Measurements from ENCODE around the gene POLRMT. TPM values are rescaled to one million over a fixed set of nuclear protein-coding genes. Genes with fewer than 3 reads are reported as not detected.
A peak's percentile ranks its signal among the peaks of the same experiment; 100 is the strongest.
"Not testable (repeated sequence)": the region's sequence is repeated elsewhere in the genome, so short reads cannot be mapped to it uniquely, and the experiment has no call there.

POLRMT gene
- total RNA-seq, 1 donor = 50.9 TPM

DNA sequence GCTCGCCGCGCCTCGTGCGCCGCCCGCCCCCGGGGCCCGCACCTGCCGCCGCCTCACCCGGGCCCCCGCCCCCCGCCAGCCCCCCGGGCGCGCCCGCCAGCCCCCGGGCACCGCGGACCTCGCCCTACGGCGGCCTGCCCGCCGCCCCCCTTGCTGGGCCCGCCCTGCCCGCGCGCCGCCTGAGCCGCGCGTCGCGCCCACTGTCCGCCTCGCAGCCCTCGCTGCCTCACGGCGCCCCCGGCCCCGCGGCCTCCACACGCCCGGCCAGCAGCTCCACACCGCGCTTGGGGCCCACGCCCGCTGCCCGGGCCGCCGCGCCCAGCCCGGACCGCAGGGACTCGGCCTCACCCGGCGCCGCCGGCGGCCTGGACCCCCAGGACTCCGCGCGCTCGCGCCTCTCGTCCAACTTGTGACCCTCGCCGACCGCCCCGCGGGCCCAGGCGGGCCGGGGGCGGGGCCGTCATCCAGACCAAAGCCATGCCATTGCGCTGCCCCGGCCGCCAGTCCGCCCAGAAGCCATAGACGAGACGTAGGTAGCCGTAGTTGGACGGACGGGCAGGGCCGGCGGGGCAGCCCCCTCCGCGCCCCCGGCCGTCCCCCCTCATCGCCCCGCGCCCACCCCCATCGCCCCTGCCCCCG lies 17.2 kb downstream of the POLRMT start:
- no peak for DNase-seq (ENCODE audit: low read depth in 2 of 3, low spot score in 2 of 3)

DNA sequence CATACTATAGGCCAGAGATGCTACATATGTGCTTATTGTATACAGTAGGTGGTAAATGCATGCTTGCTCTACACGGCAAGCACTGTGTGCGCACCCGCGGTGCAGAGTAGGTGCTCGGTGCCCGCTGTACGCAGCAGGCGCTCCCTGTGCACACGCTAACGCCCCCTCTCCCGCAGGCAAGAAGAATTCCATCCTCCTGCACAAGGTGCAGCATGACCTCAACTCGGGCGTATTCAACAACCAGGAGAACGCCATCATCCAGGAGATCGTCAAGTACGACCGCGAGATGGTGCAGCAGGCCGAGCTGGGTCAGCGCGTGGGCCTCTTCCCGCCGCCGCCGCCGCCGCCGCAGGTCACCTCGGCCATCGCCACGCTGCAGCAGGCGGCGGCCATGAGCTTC lies 17.7 kb downstream of the POLRMT start:
- peak in 1 of 3 donors; percentile 15 for DNase-seq (ENCODE audit: low read depth in 2 of 3, low spot score in 2 of 3)

DNA sequence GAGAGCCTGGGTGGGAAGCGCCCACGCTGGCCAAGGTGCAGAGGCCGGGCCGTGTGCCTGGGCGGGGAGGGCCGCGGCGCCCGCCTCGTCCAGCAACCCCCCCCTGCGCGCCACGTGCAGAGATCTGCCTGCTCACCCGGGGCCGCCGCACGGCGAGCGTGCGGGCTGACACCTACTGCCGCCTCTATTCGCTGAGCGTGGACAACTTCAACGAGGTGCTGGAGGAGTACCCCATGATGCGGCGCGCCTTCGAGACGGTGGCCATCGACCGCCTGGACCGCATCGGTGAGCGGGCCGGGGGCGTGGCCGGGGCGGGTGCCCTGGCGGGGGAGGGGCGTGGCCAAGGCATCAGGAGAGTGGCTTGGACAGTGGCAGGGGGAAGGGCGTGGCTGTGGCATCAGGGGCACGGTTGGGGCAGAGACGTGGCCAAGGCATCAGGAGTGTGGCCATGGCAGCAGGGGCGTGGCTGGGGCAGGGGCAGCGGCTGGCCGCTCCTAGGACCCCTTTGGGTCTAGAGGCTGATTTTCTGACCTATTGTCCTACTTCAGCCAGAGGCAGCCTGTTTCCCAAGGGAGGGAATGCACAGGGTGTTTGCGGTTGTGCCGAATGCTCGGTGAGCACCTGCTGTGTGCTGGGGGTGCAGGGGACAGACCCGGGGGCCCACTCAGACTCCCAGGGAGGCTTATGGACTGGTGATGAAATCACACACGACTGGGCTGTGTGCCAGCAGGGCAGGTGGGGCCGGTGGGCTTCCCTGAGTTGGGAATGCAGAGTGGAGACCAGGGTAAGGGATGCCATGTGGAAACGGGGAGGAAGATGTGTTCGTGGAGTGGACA lies 19.4 kb downstream of the POLRMT start:
- DNase-seq (ENCODE audit: low read depth in 2 of 3, low spot score in 2 of 3) = no peak

DNA sequence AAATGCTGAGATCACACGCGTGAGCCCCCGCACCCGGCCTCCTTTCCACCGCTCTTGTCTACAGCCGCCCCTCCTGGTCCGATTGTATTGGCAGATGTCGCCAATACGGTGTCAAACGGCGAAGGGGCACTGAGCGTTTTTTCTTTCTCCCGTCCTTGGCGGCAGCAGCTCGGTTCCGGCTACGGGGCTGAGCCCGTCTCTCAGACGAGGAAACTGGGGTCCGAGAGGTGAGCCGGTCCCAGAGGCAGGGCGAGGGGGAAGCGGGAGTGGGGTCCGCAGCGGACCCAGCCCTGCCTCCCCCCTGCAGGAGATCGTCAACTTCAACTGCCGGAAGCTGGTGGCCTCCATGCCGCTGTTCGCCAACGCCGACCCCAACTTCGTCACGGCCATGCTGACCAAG lies 20.4 kb downstream of the POLRMT start:
- DNase-seq (ENCODE audit: low read depth in 2 of 3, low spot score in 2 of 3) = no peak

DNA sequence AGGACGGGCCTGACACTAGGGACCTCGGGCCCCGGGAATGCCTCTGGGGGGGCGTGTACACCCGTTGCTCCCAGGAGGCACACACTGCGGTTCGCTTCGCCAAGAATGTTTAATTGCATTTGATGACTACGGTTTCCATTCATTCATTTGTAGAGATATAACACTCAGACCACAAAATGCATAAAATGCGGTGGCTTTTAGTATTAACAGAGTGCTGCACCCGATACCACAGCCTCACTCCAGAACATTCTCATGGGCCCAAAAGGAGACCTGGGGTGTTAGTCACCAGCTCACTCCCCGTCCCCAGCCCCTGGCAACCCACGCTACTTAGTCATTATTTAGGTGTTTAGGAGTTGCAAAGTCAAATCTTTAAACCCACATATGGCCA lies 21.9 kb downstream of the POLRMT start:
- no peak for DNase-seq (ENCODE audit: low read depth in 2 of 3, low spot score in 2 of 3)

DNA sequence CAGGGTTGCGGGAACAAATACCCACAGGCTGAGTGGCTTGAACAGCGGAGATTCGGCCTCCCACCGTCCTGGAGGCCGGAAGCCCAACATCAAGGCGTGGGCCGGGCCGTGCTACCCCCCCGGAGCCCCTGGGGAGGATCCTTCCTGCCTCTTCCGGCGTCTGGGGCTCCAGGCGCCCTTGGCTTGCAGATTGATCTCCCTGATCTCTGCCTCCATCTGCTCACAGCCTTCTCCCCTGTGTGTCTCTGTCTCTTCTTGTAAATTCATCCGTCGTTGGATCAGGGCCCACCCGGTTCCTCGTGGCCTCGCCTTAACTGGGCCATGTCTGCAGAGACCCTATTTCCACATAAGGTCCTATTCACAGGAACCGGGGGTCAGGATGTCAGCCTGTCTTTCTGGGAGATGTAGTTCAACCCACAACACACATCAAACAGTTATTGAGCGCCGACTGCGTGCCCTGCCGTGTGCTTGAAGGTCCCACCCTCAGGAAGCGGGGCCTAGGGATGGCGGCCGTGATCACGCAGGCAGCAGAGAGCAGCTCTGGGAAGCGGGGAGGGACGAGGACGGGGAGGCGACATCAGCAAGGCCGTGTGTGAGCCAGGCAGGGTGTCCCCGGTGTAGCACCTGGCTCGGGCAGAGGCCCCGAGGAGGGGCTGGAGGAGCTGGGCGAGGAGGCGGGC lies 22.4 kb downstream of the POLRMT start:
- peak in 1 of 3 donors; percentile 52 for DNase-seq (ENCODE audit: low read depth in 2 of 3, low spot score in 2 of 3)

DNA sequence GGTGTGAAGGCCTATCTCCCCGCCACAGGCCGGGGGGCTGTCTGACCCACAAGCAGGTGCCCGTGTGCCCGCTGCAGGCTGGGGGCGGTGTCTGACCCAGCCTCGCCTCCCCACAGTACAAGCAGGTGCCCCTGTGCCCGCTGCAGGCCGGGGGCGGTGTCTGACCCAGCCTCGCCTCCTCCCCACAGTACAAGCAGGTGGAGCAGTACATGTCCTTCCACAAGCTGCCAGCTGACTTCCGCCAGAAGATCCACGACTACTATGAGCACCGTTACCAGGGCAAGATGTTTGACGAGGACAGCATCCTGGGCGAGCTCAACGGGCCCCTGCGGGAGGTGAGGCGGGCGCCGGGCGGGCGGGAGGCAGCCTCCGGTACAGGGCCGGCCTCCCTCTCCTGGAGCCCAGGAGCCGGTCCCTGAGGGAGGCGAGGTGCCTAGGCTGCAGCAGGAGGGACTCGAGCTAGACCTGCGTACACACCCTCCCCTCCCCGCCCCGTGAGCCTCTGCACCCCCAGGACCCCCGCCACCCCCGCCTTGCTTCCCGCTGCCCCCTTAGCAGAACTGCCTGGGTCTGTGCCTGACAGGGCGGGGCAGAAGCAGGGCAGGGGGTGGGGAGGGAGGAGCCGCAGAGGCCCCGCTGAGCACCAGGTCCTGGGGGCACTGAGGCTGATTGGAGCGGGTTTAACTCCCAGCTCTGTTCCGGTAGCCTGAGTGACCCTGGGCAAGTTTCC lies 23.1 kb downstream of the POLRMT start:
- peak in 1 of 3 donors; percentile 33 for DNase-seq (ENCODE audit: low read depth in 2 of 3, low spot score in 2 of 3)

DNA sequence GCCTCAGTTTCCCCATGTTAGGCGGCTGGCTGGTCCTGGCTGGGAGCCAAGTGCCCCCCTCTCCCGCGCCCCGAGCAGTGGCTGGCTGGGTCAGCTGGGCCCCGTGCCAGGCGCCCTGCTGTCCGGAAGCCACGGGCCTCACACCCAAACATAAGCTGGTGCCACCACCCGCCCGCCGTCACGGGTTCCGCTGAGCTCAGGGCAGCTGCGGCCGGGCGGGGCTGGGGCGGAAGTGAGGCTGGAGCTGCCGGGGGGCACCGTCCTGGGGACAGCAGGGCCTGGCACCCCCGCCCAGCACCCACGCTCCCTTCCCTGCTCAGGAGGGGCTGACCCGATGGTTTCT lies 24.4 kb downstream of the POLRMT start:
- peak in 1 of 3 donors; percentile 34 for DNase-seq (ENCODE audit: low read depth in 2 of 3, low spot score in 2 of 3)

DNA sequence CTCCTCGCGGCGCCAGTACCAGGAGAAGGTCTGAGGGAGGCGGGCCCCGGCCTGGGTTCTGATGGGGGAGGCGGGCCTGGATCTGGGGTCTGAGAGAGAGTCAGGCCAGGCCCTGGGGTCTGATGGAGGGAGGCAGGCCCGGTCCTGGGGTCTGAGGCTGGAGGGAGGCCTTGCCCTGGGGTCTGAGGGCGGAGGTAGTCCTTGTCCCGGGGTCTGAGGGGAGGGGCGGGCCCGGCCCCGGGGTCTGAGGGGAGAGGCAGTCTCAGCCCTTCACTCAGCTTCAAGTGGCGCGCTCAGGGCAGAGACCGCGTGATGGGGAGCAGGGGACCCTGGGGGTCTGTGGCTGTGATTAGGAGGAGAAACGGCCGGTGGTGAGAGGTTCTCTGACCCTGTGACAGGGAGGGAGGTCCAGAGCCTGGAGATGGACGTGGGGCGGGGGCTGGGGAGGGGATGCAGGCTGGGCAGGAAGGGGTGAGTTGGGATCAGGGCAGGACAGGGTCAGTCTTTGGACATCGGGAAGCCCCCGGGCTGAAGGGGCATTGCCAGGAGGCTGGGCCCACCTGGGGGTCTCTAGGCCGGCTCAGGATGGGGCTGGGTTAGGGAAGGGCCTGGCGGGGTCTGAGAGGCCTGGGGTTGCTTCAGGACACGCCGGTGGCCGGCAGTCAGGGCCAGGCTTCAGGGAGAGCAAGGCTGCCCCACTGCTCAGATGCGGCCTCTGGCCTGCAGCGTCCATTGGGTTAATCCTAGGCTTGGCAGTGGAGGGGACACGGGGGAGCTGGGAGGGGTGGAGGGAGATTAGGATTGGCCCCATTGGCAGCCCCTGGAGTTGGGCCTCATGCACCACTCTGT lies 25.0 kb downstream of the POLRMT start:
- no peak for DNase-seq (ENCODE audit: low read depth in 2 of 3, low spot score in 2 of 3)

DNA sequence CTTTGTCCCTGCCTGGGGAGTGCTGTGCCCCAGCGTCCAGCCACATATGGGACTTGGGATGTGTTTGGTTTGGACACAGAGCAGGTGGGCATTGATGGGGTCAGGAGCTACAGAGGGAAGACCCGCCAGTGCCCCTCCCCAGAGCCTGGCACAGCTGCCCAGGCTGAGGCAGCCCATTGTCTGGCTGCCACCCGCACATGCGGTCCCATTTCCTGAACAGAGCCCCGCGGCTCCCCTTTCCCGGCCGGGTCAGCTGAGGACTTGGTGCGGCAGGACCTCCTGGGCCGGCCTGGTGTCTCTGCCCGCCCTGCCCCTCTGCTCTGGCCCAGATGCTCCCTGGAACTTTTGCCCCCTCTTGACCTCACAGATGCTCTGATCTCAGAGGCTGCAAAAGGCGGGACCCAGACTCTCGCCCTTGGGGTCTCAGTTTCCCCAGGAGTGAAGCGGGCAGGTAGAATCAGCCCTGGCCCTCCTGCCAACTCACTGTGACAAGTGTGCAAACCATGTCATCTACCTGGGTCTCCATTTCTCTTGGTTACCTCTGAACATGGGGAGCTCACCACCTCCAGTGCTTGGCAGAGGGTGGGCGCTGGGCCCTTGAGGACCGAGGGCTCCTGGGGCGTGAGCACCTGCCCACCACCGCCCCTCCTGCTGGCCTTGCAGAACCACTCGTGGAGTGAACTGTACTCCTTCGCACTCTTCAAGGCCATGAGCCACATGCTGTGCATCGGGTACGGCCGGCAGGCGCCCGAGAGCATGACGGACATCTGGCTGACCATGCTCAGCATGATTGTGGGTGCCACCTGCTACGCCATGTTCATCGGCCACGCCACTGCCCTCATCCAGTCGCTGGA lies 25.8 kb downstream of the POLRMT start:
- no peak for DNase-seq (ENCODE audit: low read depth in 2 of 3, low spot score in 2 of 3)

DNA sequence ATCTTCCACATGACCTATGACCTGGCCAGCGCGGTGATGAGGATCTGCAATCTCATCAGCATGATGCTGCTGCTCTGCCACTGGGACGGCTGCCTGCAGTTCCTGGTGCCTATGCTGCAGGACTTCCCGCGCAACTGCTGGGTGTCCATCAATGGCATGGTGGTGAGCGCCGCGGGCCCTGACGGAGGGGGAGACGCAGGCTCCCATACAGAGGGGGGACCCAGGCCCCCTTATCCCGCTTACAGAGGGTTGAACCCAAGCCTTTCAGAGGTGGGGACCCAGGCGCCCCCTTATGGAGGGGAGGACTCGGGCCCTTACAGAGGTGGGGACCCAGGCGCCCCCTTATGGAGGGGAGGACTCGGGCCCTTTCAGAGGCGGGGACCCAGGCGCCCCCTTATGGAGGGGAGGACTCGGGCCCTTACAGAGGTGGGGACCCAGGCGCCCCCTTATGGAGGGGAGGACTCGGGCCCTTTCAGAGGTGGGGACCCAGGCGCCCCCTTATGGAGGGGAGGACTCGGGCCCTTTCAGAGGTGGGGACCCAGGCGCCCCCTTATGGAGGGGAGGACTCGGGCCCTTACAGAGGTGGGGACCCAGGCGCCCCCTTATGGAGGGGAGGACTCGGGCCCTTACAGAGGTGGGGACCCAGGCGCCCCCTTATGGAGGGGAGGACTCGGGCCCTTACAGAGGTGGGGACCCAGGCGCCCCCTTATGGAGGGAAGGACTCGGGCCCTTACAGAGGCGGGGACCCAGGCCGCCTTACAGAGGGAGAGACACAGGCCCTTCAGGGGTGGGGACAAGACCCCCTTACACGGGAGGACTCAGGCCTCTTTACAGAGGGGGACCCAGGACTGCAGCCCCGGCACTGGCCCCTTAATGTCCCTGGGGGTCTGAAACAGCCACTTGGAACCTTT lies 28.0 kb downstream of the POLRMT start:
- not testable (repeated sequence) for DNase-seq (ENCODE audit: low read depth in 2 of 3, low spot score in 2 of 3)

DNA sequence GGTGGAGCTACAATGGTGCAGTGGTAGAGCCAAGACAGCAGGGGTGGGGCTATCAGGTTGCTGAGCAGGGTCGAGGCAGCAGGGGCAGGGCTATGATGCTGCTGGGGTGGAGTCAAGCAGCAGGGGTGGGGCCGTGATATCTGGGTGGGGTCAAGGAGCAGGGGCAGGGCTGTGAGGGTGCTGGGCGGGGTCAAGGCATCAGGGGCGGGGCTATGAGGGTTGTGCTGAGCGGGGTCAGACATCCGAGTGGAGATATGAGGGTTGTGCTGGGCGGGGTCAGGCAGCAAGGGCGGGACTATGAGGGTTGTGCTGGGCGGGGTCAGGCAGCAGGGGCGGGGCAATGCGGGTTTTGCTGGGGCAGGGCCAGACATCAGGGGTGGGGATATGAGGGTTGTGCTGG lies 29.0 kb downstream of the POLRMT start:
- no peak for DNase-seq (ENCODE audit: low read depth in 2 of 3, low spot score in 2 of 3)

DNA sequence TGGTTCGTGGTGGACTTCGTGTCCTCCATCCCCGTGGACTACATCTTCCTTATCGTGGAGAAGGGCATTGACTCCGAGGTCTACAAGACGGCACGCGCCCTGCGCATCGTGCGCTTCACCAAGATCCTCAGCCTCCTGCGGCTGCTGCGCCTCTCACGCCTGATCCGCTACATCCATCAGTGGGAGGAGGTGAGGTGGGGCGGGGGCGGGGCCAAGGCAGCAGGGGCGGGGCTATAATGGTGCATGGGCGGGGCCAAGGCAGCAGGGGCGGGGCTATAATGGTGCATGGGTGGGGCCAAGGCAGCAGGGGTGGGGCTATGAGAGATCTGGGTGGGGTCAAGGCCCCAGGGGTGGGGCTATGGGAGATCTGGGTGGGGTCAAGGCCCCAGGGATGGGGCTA lies 29.6 kb downstream of the POLRMT start:
- not testable (repeated sequence) for DNase-seq (ENCODE audit: low read depth in 2 of 3, low spot score in 2 of 3)

DNA sequence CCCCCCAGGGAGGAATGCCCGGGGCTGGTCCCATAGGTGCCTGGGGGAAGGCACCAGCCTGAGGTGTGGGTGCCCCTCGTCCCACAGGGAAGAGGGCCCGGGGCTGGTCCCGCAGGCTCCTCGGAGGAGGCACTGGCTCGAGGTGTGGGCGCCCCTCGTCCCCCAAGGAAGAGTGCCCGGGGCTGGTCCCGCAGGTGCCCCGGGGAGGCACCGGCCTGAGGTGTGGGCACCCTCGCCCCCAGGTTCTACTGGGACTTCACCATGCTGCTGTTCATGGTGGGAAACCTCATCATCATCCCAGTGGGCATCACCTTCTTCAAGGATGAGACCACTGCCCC lies 30.1 kb downstream of the POLRMT start:
- DNase-seq (ENCODE audit: low read depth in 2 of 3, low spot score in 2 of 3) = not testable (repeated sequence)

DNA sequence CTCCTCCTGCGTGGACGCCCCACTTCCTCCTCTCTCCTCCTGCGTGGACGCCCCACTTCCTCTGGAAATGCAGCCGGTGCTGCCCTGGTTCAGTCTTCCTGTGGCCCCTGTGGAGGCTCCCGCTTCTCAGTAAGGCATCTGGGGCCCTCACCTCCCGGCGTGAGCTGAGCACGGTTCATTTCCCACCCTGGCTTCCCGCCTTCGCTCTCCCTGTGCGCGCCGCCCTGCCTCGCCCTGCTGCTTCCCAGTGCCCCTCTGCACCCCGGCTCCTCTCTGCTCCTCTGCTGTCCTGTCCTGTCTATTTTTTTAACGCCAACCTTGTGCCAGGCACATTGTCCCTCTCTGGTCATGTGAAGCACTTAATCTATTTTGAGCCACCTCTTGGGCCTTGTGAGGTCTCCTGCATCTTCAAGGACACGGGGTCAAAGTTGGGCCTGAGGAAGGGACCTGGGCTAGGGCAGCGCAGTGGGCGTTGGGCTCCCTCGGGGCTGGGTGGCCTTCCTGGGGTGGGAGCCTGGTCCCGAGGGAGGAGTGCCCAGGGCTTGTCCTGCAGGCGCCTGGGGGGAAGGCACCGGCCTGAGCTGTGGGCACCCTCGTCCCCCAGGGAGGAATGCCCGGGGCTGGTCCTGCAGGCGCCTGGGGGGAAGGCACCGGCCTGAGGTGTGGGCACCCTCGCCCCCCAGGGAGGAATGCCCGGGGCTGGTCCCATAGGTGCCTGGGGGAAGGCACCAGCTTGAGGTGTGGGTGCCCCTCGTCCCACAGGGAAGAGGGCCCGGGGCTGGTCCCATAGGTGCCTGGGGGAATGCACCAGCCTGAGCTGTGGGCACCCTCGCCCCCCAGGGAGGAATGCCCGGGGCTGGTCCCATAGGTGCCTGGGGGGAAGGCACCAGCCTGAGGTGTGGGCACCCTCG lies 30.7 kb downstream of the POLRMT start:
- DNase-seq (ENCODE audit: low read depth in 2 of 3, low spot score in 2 of 3) = no peak

DNA sequence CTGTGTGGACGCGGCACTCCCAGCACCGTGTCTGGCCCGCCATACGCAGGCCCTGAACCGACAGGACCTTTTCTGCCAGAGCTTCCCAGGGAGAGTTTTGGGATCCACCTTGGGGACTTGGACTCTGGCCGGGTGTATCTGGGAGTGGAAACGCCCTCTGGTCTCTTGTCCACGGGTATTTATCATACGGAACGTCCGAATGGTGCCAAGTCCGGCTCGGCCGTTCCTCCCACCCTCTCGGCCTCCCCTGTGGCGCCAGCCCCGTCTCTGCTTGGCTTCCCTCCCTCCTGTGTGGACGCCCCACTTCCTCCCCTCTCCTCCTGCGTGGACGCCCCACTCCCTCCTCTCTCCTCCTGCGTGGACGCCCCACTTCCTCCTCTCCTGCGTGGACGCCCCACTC lies 31.5 kb downstream of the POLRMT start:
- DNase-seq (ENCODE audit: low read depth in 2 of 3, low spot score in 2 of 3) = no peak

DNA sequence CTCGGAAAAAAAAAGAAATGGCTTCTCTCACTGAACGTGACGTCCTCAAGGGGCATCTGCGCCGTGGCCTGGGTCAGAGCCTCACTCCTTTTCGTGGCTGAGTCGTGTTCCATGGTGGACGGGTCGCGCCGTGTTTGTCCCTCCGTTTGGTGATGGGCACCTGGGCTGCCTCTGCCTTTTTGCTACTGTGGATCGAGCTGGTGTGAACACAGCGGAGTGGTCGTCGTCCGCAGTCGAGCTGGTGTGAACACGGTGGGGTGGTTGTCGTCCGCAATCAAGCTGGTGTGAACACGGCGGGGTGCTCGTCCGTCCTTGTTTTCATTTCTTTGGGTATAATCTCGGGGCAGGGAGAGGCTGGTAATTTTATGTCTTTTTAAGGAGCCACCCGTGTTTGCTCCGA lies 32.0 kb downstream of the POLRMT start:
- no peak for DNase-seq (ENCODE audit: low read depth in 2 of 3, low spot score in 2 of 3)
